HepG2 (cell line): ENCODE results near the gene THRA. TPM values are rescaled to one million over a fixed set of nuclear protein-coding genes. Genes with fewer than 3 reads are reported as not detected.

Source experiments
- DR1 ChIP-seq: sonication (generic); formaldehyde crosslinking; IDR thresholded peaks from 2 replicates; pipeline ENCODE4 v1.8.0; 2021; ENCODE audit warnings: mild to moderate bottlenecking, missing genetic modification reagents, inconsistent platforms
- FOXK1 ChIP-seq: sonication (generic); formaldehyde crosslinking; IDR thresholded peaks from 2 replicates; pipeline ENCODE4 v1.4.0; 2020; ENCODE audit warnings: low read depth, missing genetic modification reagents, borderline replicate concordance
- HNF4A ChIP-seq: sonication (generic); formaldehyde crosslinking; IDR thresholded peaks from 2 replicates; pipeline ENCODE4 v1.4.0; 2020; ENCODE audit warnings: missing genetic modification reagents
- HNRNPH1 ChIP-seq: fragments of 200-400 bp; formaldehyde crosslinking; optimal IDR thresholded peaks from 2 replicates; pipeline ENCODE3; 2017; ENCODE audit warnings: mild to moderate bottlenecking, low read depth, low read length
- HOMEZ ChIP-seq: IDR thresholded peaks from 2 replicates; pipeline ENCODE4 v1.6.1; 2016; ENCODE audit warnings: low read depth
- IKZF5 ChIP-seq: IDR thresholded peaks from 2 replicates; pipeline ENCODE4 v1.6.1; 2018; ENCODE audit warnings: missing genetic modification reagents, mild to moderate bottlenecking, missing compliant biosample characterization
- NRL ChIP-seq: sonication (generic); formaldehyde crosslinking; IDR thresholded peaks from 2 replicates; pipeline ENCODE4 v1.5.0; 2020; ENCODE audit warnings: missing genetic modification reagents, mild to moderate bottlenecking, moderate library complexity, borderline replicate concordance
- STAG1 ChIP-seq: sonication (generic); formaldehyde crosslinking; IDR thresholded peaks from 2 replicates; pipeline ENCODE4 v1.4.0; 2020; ENCODE audit warnings: missing genetic modification reagents
- TBP ChIP-seq: sonication (generic); formaldehyde crosslinking; IDR thresholded peaks from 2 replicates; pipeline ENCODE4 v1.5.0; 2020; ENCODE audit warnings: missing genetic modification reagents
- TOPORS ChIP-seq: sonication (generic); formaldehyde crosslinking; IDR thresholded peaks from 2 replicates; pipeline ENCODE4 v1.8.0; 2023; ENCODE audit warnings: mild to moderate bottlenecking, missing genetic modification reagents
- ZFP91 ChIP-seq: sonication (generic); formaldehyde crosslinking; IDR thresholded peaks from 2 replicates; pipeline ENCODE4 v1.9.0; 2022; ENCODE audit warnings: missing genetic modification reagents, mild to moderate bottlenecking, borderline replicate concordance
- ZNF101 ChIP-seq: sonication (generic); formaldehyde crosslinking; IDR thresholded peaks from 2 replicates; pipeline ENCODE4 v1.4.0; 2020; ENCODE audit warnings: mild to moderate bottlenecking, low read depth, missing genetic modification reagents, borderline replicate concordance
- ZNF296 ChIP-seq: sonication (generic); formaldehyde crosslinking; conservative IDR thresholded peaks from 2 replicates; pipeline ENCODE4 v1.5.0; 2020; ENCODE audit warnings: mild to moderate bottlenecking, missing genetic modification reagents
- ZNF34 ChIP-seq: sonication (generic); formaldehyde crosslinking; IDR thresholded peaks from 2 replicates; pipeline ENCODE4 v1.4.0; 2020; ENCODE audit warnings: mild to moderate bottlenecking, missing genetic modification reagents, borderline replicate concordance
- ZNF407 ChIP-seq: sonication (generic); formaldehyde crosslinking; IDR thresholded peaks from one replicate; pipeline ENCODE4 v1.5.1; 2020; ENCODE audit warnings: mild to moderate bottlenecking, missing genetic modification reagents; ENCODE audit errors: not compliant biosample characterization
- ZNF761 ChIP-seq: sonication (generic); formaldehyde crosslinking; conservative IDR thresholded peaks from 2 replicates; pipeline ENCODE4 v1.4.0; 2020; ENCODE audit warnings: mild to moderate bottlenecking, missing genetic modification reagents
- polyA plus RNA-seq, 8 experiments: library from polyadenylated mRNA; depleted of rRNA in 3 of 8; stranded (reverse) in 7 of 8; unstranded in 1 of 8; fragments of >200 nt; fragmentation: Illumina TruSeq in 4 of 8; extraction: Trizol in 4 of 8; gene quantifications; 2 replicates each; pipeline versions ENCODE4 v1.2.1 to v1.2.3, GENCODE V29; 2011 to 2016; ENCODE audit warnings: low read depth in 4 of 8, missing spikeins in 1 of 8, mixed read lengths in 1 of 8; ENCODE audit not compliant: insufficient read depth in 1 of 8
- total RNA-seq, 5 experiments: library from RNA; depleted of rRNA; stranded (reverse); fragments of >200 nt; fragmentation: Illumina TruSeq; extraction: Trizol; gene quantifications; 2 replicates each; pipeline ENCODE4 v1.2.3, GENCODE V29; 2016; ENCODE audit warnings: low read depth in 1 of 5

The THRA gene
- total and polyA plus RNA-seq, 2 of the 13 experiments (the other 11 are each of a cell fraction or from before 2014, with no cell fraction given) = 8.0 to 9.9 TPM

GRCh38 chr17:40075201-40075941 lies 12.6 kb downstream of the THRA start (continued):
- peak; percentile 76; the same call in 1 of the 2 replicates for TF ChIP-seq ZFP91 (CRISPR knock-in tag)
- 0 out of 2 replicates have a peak, but pooled peaks have one; percentile 13 for TF ChIP-seq FOXK1 (CRISPR knock-in tag)
- TF ChIP-seq STAG1 (CRISPR knock-in tag) = peak; percentile 56
- TF ChIP-seq HNRNPH1 = no peak
- no peak for TF ChIP-seq ZNF101 (CRISPR knock-in tag)
- no peak for TF ChIP-seq ZNF296 (CRISPR knock-in tag)
- TF ChIP-seq ZNF407 (CRISPR knock-in tag) = no peak
- no peak for TF ChIP-seq HOMEZ (CRISPR knock-in tag)
- 0 out of 2 replicates have a peak, but pooled peaks have one; percentile 43 for TF ChIP-seq ZNF761 (CRISPR knock-in tag)
- 0 out of 2 replicates have a peak, but pooled peaks have one; percentile 66 for TF ChIP-seq TOPORS
- 0 out of 2 replicates have a peak, but pooled peaks have one; percentile 31 for TF ChIP-seq IKZF5 (CRISPR knock-in tag)
- peak; percentile 32; the same call in 1 of the 2 replicates for TF ChIP-seq NRL
- peak; percentile 49 for TF ChIP-seq HNF4A (CRISPR knock-in tag)
- TF ChIP-seq DR1 (CRISPR knock-in tag) = no peak
- no peak for TF ChIP-seq TBP
- no peak for TF ChIP-seq ZNF34 (CRISPR knock-in tag)
